ENCODE data around the gene AP4M1. TPM values are rescaled to one million over a fixed set of nuclear protein-coding genes. Genes with fewer than 3 reads are reported as not detected.

AP4M1 gene
- total RNA-seq, 1 donor from 2014 or later = 19.7 TPM

DNA sequence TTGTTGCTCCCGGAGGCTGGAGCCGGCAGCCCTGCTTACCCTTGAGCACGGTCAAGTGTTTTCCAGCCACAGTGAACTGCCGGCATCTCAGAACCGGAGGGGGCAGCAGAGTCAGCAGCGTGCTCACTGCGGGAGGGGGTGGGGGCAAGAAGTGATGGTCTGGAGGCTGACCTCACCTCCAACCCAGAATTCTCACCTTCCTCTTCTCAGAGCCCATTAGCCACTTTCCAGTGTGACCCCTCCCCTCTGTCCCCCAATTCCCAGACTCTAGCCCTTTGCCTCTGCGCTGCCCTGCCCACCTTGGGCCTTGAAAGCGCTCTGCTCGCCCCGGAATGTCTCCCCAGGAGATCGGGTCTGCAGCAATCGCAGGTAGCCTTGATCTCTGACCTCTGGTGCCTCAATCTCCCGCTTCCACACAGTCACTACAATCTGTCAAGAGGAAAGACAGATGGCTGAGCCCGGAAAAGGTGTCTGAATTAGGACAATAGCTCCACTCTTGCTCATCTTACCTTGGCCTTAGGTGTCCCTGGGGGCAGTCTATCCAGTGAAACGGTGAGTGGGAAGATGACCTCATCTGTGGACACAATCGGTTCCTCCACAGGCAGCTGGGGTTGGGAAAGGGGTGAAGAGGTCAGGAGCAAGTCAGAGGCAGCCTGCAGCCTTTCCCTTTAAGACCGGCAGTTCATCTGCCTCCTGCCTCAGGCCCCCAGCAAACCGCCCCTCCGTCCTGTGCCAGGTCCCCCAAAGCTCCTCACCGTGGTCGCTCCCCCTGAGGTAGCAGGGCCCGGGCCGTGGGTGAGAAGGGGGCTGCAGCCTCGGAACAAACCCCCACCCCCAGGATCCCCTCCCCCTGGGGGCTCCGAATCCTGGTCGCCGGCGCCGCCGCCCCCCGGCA is 56.1 kb downstream of the AP4M1 start:
- DNase-seq = no peak

Small RNA genes within 50 kb of the gene (small RNA-seq; reads per million reads assigned to genes)
- gene MIR106B (ENCODE audit: low replicate concordance) (80.6 reads per million, percentile 96 among the genes with 10 or more reads in this experiment), gene MIR25 (ENCODE audit: low replicate concordance) (1,497 reads per million, percentile 99 among the genes with 10 or more reads in this experiment), gene MIR93 (ENCODE audit: low replicate concordance) (240 reads per million, percentile 98 among the genes with 10 or more reads in this experiment)

Other genes starting within 250 kb of the AP4M1 start
- not detected for gene OR2AE1, start 224.6 kb upstream of the AP4M1 start, total RNA-seq
- 22.8 TPM for gene TRIM4, start 182.1 kb upstream of the AP4M1 start, total RNA-seq
- gene GJC3, start 172.0 kb upstream of the AP4M1 start, total RNA-seq = not detected
- gene AZGP1, start 125.6 kb upstream of the AP4M1 start, total RNA-seq = 51.0 TPM
- 51.4 TPM for gene ZKSCAN1, start 86.0 kb upstream of the AP4M1 start, total RNA-seq
- 18.9 TPM for gene ZSCAN21, start 51.9 kb upstream of the AP4M1 start, total RNA-seq
- 28.0 TPM for gene ZNF3, start 19.9 kb upstream of the AP4M1 start, total RNA-seq
- gene COPS6, start 12.7 kb upstream of the AP4M1 start, total RNA-seq = 50.4 TPM
- gene MCM7, start 246 bp upstream of the AP4M1 start, total RNA-seq = 53.0 TPM
- gene TAF6, start 17.7 kb downstream of the AP4M1 start, total RNA-seq = 38.6 TPM
- 24.4 TPM for gene CNPY4, start 18.0 kb downstream of the AP4M1 start, total RNA-seq
- gene MBLAC1, start 25.3 kb downstream of the AP4M1 start, total RNA-seq = 0.82 TPM
- 57.7 TPM for gene LAMTOR4, start 47.3 kb downstream of the AP4M1 start, total RNA-seq
- 4.5 TPM for gene TRAPPC14, start 57.1 kb downstream of the AP4M1 start, total RNA-seq
- 9.2 TPM for gene GAL3ST4, start 67.0 kb downstream of the AP4M1 start, total RNA-seq
- gene GPC2, start 75.7 kb downstream of the AP4M1 start, total RNA-seq = 5.7 TPM
- 0.72 TPM for gene STAG3, start 76.3 kb downstream of the AP4M1 start, total RNA-seq
- gene PVRIG, start 118.3 kb downstream of the AP4M1 start, total RNA-seq = not detected
- not detected for gene SPDYE3, start 206.1 kb downstream of the AP4M1 start, total RNA-seq